C4-2B (cell line): ENCODE data around the gene IGDCC3.
A peak's percentile ranks its signal among the peaks of the same experiment; 100 is the strongest.
"Not testable (repeated sequence)": the region's sequence is repeated elsewhere in the genome, so short reads cannot be mapped to it uniquely, and the experiment has no call there.

Experiments used
- H3K27ac ChIP-seq: fragments of 450-650 bp; 2 replicates; pipeline ENCODE4 v1.5.1; 2017
- CTCF ChIP-seq: fragments of 450-650 bp; conservative IDR thresholded peaks from 2 replicates; pipeline ENCODE4 v1.5.1; 2017; ENCODE audit warnings: mild to moderate bottlenecking
- ZFX ChIP-seq: fragments of 450-650 bp; IDR thresholded peaks from 2 replicates; pipeline ENCODE4 v1.6.1; 2017

IGDCC3 gene

GRCh38 chr15:65404186-65404872, 26.5 kb upstream of the IGDCC3 start:
- TF ChIP-seq ZFX = no peak
- no peak for TF ChIP-seq CTCF
- H3K27ac ChIP-seq = no peak overlapping the region

- TF ChIP-seq ZFX (no peak), CTCF (no peak)
- H3K27ac ChIP-seq = no peak overlapping the region
Observed at GRCh38 chr15:65402961-65403360, 25.2 kb upstream of the IGDCC3 start.

DNA sequence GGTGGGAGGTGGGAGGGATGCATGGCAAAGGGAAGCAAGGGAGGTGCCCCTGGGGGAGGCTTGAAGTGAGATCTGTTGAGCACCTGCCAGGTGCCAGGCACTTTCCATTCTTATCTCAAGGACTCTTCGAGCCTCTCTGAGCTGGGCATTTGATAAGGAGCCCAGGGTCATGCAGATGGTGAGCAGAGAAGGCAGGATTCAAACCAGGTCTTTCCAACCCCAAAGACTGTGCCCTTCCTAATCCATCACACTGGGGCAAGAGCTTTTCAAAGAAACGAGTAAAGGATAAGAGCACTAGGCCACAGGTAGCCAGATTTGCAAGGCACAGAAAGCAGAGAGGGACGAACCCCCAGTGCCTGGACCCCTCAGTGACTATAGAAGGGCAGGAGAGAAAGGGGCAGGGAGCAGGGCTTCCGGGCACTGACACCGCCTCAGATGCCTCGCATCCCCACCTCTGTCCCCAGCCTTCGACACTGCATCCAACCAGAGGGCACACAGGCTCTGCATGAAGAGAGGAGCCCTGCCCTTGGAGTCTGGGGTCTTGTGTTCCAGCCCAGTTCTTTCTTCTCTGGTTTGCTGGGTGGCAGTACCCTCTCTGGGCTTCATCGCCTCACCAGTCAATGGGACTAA, 23.9 kb upstream of the IGDCC3 start:
- no peak overlapping the region for H3K27ac ChIP-seq
- TF ChIP-seq CTCF = no peak

DNA sequence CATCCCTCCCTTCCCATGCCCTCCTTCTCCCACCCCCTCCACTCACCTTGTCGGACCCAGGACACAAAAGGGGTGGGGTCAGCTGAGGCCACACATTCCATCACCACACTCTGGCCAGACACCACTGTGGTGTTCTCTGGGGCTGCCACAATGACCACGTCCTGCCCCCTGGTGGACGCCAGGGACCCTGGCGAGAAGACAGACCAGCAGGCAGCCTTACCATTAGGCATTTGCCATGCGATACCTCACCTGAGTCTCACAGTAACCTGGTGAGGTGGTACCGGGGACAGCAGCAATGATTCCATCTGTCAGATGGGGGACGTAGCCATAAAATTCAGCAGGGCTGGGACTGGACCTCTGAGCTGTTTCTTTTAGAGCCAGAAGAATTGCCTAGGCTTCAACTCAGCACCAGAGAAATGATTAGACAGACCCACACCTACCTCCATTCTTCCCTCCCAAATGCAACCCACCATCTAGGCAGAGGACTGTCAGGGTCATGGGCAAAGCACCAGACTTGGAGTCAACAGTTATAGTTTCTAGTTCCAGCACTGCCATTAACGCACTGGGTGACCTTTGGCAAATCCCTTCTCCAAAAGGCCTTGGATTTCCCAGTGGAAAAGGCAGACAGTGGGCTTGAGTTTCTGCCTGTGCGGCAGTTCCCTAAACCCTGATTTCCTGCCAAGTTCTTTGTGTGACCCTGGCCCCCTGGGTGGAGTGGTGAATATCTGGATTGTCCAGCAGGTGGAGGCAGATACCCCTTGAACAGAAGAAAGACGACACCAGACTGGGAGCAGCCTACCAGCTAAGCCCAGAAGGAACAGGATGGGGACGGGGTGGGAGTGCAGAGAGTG, 23.2 kb upstream of the IGDCC3 start:
- H3K27ac ChIP-seq = no peak overlapping the region
- TF ChIP-seq ZFX (no peak), CTCF (peak; percentile 94)

DNA sequence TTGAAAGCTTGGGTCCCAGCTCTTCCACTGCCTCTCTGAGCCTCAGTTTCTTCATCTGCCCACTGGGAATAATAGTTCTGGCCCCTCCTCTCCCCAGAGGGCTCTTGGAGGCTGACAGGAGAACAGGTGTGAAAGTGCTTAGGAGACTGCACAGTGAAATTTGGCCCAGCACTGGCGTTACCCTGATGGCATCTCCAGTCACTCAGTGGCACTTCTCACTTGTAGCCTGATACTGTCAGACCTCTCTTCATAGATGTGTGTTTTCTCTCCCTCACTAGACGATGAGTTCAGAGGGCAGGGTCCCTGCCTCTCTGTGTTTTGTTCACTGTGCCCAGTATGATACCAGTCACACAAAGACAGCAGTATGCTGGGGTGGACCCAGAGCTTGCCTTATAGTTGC, 22.2 kb upstream of the IGDCC3 start:
- TF ChIP-seq CTCF = no peak
- no peak for TF ChIP-seq ZFX

GRCh38 chr15:65399001-65399706, 21.4 kb upstream of the IGDCC3 start:
- TF ChIP-seq CTCF = no peak
- TF ChIP-seq ZFX = no peak

More for the DNA sequence above, 22.2 kb upstream of the IGDCC3 start:
- H3K27ac ChIP-seq = no peak overlapping the region

GRCh38 chr15:65398486-65398885, 20.7 kb upstream of the IGDCC3 start:
- not testable (repeated sequence) for H3K27ac ChIP-seq

More at GRCh38 chr15:65399001-65399706, 21.4 kb upstream of the IGDCC3 start:
- H3K27ac ChIP-seq = no peak overlapping the region
